GM10248 (cell line): ENCODE measurements around the gene RFTN2.

ENCODE experiments used
- CTCF ChIA-PET: fragments of 300-600 bp; sonication (Branson Sonifier 250); formaldehyde crosslinking; extraction: SDS; loops from one replicate; lab custom pipeline; 2021; ENCODE audit warnings: antibody characterized with exemption; lab: Yijun Ruan, JAX
- POLR2A ChIA-PET: fragments of 350-650 bp; sonication (Branson Sonifier 250); formaldehyde crosslinking; extraction: SDS; loops from one replicate; lab custom pipeline; 2020; ENCODE audit warnings: antibody characterized with exemption; lab: Yijun Ruan, JAX
- DNase-seq: peaks from one replicate; pipeline ENCODE4 v3.0.0; 2012; ENCODE audit errors: extremely low spot score
- TF ChIP-seq, protein P1 (sequence below): IDR thresholded peaks from 2 replicates; pipeline ENCODE4 v1.5.1; 2012; ENCODE audit warnings: mild to moderate bottlenecking, low read depth; ENCODE audit errors: extremely low read depth, missing control alignments, control extremely low read depth

Gene RFTN2

GRCh38 chr2:197538412-197538811 is 137.0 kb downstream of the RFTN2 start:
- no peak for DNase-seq
- CTCF ChIA-PET: interaction anchor here (2.2 kb wide), 1 partner anchor 11 kb away, joined by 6 read pairs; no protein-coding TSS in a partner anchor
- POLR2A ChIA-PET: no interaction called here
- TF ChIP-seq, protein P1, sequence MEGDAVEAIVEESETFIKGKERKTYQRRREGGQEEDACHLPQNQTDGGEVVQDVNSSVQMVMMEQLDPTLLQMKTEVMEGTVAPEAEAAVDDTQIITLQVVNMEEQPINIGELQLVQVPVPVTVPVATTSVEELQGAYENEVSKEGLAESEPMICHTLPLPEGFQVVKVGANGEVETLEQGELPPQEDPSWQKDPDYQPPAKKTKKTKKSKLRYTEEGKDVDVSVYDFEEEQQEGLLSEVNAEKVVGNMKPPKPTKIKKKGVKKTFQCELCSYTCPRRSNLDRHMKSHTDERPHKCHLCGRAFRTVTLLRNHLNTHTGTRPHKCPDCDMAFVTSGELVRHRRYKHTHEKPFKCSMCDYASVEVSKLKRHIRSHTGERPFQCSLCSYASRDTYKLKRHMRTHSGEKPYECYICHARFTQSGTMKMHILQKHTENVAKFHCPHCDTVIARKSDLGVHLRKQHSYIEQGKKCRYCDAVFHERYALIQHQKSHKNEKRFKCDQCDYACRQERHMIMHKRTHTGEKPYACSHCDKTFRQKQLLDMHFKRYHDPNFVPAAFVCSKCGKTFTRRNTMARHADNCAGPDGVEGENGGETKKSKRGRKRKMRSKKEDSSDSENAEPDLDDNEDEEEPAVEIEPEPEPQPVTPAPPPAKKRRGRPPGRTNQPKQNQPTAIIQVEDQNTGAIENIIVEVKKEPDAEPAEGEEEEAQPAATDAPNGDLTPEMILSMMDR: no peak
